GM18858 (cell line): ENCODE measurements around the gene AATF.

Source experiments
- ATAC-seq: cut with Tn5 transposase; IDR thresholded peaks from one replicate; pipeline ENCODE4 v1.9.1; 2021; ENCODE audit not compliant: unreplicated experiment

The AATF gene

DNA sequence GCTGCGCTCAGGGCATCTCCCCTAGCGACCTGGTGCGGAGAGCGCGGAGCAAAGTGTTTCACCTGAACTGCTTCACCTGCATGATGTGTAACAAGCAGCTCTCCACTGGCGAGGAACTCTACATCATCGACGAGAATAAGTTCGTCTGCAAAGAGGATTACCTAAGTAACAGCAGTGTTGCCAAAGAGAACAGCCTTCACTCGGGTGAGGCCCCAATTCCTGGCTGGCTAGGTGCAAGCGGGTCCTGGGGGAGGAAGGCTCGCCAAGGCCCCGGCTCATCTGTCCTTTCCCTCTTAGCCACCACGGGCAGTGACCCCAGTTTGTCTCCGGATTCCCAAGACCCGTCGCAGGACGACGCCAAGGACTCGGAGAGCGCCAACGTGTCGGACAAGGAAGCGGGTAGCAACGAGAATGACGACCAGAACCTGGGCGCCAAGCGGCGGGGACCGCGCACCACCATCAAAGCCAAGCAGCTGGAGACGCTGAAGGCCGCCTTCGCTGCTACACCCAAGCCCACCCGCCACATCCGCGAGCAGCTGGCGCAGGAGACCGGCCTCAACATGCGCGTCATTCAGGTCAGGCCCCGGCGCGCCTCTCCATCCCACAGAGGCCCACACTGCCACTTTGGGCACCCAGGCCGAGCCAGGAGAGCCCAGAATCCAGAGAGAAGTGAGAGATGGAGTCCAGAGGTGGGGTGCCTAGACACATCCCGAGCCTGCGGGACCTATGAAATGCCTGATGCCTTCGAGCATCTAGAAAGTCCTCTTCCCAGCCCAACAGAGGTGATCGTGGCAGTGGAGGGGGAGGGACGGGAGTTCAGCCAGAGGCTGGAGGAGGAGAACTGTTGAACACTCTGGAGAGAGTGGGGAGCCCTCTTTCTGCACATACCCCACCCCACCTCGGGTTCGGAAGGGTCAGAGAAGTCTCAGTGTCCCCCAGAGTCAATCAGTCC, 8.2 kb upstream of the AATF start:
- no peak for ATAC-seq

DNA sequence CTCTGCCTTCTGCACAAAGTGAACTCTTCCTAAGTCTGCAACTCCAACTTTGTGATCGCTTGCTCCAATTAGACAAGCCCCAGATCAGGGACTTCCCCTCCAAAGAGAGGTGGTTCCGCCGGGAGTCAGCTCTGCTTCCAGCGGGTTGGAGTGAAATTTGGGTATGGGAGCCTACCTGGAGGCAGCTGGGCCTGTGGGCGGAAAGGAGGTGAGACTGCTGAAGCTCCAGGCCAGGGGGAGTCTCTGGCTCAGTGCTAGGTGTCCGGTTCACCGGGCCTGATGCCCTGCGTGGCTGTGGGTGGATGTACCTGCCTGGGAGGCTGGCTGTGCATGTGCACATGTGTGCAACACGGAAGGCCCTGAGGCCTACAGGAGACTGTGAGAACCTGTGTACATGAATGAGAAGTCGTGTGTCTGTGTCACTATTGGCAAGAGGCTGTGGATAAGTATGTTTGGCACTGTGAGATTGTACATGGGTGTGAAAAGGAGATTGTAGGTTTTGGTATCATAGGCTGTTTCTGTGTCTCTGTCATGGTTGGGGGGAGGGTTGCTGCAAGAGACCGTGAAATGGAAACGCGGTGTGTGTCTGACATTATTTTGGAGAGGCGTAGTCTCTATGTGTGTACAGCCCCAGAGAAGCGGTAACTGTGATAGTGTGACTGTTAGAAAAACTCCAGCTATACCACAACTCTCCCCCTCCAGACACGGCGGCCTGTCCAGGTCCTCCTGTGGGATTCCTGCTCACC, 7.3 kb upstream of the AATF start:
- no peak for ATAC-seq

DNA sequence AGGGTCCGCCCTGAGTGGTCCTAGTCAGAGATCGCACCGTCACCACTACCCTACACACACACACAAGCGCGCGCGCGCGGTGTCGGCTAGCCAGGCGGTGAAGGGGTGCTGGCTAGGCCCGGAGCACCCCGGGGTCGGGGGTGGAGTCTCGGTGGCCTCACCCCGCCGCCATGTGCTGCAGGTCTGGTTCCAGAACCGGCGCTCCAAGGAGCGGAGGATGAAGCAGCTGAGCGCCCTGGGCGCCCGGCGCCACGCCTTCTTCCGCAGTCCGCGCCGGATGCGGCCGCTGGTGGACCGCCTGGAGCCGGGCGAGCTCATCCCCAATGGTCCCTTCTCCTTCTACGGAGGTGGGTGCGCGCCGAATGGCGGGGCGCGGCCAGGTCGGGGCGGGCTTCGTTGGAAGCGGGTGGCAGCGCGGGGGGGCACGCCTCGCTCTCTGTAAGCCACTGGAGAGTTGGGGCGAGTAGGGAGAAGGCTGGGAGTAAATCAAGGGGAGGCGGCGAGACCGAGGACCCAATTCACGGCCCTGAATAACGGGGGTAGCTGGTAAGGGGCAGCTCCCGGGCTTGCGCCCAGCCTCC, 6.6 kb upstream of the AATF start:
- ATAC-seq: no peak

DNA sequence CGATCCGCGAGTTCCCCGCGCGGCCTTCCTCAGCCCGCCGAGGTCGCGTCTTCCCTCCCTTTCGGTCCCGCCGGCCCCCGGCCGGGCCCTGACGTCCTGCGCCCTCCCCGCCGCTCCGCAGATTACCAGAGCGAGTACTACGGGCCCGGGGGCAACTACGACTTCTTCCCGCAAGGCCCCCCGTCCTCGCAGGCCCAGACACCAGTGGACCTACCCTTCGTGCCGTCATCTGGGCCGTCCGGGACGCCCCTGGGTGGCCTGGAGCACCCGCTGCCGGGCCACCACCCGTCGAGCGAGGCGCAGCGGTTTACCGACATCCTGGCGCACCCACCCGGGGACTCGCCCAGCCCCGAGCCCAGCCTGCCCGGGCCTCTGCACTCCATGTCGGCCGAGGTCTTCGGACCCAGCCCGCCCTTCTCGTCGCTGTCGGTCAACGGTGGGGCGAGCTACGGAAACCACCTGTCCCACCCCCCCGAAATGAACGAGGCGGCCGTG, 6.1 kb upstream of the AATF start:
- ATAC-seq: no peak

DNA sequence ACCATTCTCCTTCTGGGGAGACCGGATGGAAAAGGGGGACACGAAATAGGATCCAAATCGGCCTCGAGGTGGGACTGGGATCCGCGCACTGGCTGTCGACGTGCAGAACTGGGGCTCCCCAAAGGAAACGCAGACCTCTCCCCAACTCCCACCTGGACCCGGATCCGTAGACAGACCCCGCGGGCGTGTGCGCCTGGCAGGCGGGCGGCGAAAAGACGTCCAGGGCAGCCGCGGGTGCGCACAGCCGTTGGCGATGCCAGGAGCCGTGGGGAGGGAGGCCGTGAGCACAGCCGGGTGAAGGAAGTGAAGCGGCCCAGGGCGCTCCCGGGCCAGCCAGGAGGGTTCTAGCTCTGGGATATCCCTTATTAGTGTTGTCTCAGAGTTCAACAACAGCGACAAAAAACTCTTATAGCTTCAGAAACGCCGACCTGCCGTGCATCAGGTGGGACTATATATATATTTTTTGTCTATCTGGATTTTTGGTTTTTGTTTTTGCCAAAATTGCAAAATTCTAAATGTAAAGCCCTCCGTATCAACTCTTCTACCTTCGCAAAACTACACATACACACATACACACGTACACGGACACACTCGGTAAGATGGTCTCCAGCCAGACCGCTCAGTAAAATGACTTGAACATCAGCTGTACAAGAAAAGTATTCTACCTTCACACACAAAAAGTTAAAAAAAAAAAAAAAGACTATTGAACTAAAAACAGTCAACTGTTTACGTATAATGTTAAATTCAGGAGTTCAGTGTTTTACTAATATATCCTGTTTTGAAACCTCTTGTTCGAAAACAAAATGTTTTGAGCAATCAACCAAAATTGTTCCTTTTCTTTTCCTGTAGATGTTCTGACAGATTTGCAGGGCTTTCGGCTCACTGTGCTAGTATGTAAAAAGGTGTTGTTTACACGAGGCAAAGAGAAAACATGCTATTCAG, 5.2 kb upstream of the AATF start:
- ATAC-seq: no peak

DNA sequence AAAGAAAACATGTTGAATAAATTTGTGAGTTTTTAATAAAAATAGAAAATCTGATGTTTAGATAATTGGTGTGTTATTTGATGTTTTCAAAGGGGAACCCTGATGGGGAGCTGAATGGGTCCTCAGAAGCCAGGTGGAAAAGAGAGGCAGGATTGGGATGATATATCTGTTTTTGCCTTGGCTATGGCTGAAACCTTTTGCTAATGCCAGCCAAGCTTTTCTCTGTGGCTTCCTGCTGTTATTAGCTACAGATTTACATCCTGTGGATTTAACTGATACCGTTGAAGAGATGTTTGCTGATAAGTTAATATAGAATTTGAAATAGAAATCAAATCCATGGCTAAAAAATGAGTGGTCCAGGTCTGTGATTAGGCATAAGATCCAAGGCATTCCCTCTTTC, 4.2 kb upstream of the AATF start:
- no peak for ATAC-seq

DNA sequence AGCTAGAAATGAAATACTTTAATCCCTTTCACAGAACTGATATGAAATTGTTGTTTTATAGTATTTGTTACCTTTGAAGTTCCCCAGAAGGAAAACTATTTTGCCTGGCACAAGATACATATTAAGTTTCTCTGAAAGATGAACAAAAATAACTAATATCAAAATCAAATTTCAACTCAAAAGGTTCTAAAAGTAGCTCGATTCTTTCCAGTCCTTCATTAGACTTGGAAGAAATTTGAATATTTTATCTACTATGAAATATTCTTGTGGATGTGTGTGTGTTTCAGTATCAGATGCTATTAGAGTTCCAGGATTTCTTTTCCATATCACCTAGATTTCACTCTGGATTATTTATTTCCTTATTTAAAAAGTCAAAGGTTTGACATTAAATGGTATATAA, 3.6 kb upstream of the AATF start:
- ATAC-seq: no peak

DNA sequence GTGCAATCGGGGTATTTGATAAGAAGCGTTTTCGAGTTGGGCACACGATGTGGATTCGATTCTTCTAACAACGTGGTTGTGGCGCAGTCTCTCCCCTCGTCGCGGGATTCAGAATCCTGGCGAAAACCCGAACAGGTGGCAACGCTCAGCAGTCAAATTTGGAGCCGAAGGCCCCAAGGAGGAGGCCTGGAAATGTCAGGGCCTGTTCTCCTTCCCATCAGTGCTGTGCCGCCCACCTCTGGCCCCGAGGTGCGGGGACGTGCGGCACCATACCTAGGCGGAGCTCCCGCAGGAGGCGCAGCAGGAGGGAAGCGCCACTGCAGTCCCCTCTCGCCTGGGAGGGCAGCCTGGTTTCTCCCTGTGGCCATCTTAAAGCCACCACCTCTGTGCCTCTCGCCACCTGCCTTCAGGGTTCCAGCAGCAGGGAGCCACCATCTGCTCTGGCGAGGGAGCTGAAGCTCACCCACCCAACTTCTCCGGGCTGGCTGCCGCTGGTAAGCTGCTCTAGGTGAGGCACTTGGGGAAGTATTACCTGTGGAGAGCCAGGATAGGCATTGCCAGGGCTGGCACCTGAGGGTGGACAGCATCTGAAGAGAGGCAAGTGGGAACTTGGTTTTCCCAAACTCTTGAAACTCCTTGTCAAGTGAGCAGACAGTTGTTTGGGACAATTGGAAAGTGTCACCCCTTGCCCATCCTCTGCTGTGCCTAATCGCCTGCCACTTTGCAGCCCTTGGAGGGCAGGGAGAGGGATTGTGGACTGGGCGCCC, 2.6 kb upstream of the AATF start:
- no peak for ATAC-seq

DNA sequence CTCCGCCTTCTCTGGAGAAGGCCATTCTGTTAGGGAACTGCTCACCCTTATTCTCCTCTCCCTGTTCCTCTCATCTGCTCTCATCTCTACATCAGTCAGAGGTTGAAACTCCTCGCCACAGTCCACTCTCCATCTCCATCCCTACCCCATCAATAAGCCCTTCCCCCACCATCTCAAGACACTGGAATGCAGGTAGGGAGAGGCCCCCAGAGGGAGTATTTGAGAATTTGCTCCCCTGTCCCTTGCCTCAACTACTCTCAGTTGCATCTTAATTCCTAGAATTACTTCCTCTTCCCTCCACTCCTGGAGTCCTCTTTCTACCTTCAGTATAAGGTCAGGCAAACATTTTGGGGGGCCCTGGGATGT, 2.0 kb upstream of the AATF start:
- no peak for ATAC-seq

DNA sequence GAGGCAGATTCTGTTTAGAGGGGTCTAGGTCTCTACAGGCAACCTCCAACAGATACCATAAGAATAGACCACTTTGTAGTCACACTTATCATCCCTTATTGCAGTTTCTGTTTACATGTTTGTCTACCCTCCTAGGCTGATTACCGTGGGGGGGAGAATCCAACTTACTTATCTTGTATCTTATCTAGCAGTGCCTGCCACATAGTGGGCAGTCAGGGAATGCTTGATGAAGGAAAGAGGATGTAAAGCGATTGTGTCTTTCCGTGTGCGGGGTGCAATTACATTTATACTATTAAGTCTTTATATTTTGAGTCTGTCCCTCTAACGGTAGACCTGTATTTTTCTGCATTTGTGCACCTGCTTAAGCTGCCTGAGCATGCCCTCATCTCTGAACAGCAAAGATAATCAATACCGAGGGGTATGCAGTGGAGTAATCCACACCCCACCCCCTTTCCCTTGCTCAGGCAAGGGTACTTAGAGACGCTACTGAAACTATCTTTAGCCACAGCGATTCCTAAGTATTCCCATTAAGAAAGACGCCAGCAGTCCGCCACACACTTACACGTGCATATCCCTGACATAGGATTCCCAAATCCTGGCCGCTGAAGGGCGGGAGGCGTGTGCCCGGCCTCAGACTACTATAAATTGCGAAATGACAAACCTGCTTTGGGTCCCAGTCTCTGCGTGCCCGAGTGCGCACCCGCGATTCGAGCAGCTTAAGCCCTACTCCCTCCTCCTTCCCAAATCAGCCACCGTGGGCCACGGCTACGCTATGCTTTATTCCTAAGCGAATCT, 635 bp upstream of the AATF start:
- no peak for ATAC-seq

DNA sequence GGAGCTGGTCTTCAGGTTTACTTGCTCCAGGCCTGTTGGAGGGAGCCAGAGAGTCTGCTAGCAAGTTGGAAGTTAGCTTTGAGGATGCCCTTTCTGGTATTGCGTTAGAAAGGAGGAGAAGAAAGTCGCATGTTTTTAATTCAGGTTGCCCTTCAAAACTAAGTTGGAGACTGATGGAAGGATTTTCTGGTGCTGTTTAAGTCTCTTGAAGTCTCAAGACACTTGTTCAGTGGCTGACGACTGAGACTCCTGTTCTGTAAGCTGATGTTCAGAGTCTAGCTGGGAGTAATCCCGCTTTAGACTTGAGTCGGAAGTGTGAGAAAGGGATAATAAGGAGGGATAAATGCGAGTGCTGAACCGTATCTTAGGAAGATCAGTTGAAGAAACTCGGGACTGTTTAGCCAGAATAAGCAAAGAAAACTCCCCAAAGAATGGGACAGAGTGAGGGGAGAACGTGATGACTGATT, 740 bp downstream of the AATF start:
- ATAC-seq: no peak

DNA sequence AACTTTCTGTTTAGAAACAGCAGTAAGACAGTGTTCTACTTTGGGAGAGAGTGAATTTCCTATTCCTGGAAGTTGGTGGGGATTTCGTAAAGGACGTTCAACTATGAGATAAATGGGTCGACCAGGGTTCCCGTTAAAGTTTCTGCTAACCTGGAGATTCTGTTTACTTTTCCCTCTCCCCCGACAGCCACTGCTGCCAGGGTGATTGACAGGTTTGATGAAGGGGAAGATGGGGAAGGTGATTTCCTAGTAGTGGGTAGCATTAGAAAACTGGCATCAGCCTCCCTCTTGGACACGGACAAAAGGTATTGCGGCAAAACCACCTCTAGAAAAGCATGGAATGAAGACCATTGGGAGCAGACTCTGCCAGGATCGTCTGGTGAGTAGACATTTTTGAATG, 1.3 kb downstream of the AATF start:
- no peak for ATAC-seq

DNA sequence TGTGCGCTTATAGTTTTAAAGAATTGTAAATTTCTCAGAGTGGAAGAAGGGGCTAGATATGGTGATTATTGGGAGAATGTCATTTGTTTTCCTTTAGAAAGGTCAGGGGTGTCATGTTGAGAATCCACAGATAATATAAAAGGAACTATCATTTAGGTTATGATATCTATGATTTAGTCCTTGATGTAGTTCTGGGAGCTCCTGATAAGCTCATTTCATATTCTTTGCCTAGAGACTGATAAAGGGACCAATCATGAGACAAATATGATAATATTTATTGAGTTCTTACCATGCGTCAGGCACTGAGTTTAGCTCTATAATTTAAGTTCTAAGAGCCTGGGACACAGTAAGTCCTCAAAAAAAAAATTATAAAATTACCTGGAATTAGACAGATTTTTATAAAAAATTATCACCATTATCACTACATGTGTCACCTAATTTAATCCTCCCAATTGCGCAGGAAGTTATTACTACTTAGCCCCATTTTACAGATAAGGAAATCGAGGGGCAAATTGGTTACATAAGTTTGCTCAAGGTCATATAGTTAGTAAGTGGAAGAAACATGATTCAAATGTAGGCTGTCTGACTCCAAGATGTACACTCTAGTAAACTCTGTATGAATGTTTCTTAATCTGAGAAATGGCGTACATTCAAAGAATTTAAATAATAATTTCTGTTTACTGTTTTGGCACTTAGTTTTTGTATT, 2.5 kb downstream of the AATF start:
- no peak for ATAC-seq

DNA sequence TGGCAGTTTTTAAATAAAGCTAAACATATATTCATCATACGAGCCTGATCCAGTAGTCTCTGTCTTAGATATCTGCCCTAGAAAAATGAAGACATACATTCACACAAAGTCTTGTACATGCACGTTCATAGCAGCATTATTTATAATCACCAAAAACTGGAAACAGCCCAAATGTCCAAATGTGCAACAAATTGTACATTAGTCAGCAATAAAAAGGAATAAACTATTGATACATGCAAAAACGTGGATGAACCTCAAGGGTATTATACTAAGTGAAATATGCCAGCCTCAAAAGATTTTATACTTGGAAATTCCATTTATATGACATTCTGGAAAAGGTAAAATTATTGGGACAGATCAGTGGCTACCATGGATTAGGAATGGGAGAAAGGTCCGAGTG, 22.8 kb downstream of the AATF start:
- no peak for ATAC-seq

DNA sequence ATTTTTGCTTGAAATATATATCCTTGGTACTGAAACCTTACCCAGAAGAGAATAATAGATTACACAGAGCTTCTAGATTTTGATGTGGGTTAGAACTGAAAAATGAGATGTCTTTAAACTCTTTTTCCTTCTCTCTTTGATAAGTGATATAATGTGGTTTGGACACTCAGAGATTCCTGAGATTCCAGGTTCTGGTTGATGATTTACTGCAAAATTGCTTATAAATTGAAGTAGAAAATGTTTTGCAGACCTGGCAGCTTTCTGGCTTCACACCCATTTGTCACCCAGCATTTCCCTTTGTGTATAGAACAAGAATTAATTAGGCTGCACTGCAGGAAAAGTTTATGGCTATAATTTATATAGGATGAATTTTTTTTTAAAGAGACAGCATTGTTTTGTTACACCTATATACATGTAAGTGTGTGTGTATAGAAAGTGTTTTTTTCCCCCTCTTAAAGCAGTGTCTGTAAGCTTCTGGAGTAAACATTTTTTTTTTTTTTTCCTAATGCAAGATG, 23.5 kb downstream of the AATF start:
- no peak for ATAC-seq

DNA sequence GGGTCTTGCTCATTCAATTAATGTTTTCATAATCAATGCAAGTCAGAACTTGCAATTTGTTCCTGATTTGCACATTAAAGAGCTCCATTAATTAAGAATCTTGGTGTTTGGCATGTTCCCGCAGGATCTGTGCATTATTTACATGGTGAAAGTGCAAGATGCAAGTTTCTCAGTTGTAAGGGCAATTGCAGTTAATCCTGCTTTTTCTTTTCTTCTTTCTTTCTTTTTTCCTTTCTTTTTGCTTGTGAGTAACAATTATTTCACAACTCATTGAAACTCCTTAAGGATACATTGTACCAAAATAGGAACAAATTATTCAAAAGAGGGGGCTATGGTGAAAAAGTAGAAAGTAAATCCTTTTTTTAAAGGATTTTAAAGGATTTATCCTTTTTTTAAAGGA, 24.2 kb downstream of the AATF start:
- no peak for ATAC-seq

DNA sequence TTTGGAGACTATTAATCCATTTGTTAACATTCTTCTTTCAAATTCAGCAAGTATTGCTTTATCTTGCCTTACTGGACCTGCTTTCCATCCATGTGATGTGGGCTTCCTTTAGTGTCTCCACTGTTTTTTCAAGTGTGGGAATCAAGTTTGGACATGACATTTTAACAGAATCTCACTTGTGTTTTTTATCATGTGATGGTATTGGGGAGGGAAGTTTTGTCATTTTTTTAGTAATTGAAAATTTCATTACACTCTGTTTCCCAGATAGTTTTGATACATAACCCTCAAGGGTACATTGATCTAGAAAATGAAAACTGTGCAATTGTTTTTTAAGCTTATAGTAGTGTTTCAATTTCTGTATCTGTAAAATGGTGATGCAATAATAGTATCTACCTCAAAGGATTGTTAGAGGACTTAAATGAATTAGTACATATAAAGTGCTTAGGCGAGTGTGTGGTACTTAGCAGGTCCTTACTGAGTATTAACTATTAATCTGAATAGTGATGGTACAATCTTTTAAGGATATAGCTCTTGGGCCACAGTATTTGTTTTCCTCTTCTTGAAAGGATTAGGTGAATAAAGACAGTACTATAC, 27.3 kb downstream of the AATF start:
- no peak for ATAC-seq

DNA sequence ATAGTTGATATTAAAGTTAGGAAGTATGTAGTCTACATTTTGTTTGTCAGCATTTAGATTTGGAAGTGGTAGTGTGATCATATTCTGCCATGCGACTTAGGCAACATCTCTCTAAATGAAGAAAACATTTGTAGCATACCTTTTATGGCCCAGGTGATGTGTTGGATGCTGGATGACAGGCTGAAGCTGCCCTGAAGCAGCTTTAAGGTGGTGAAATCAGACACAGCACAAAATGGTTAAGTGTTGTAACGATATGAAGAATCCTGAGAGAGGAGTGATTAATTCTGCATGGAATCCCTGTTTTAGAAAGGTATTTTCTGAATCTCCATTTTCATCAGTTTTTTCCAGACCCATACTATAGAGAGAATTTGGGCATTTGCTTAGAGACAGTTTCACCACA, 28.3 kb downstream of the AATF start:
- no peak for ATAC-seq
